Mesendoderm (in vitro differentiated cells): ENCODE results near the gene SOX3.
A peak's percentile ranks its signal among the peaks of the same experiment; 100 is the strongest.

Source experiments
- DNase-seq: peaks from one replicate; pipeline ENCODE4 v3.0.0; 2013
- H2AK5ac ChIP-seq: 2 replicates; pipeline ENCODE4 v1.6.1; 2013; ENCODE audit warnings: low read length, inconsistent platforms
- H2BK120ac ChIP-seq: 2 replicates; pipeline ENCODE4 v1.6.1; 2013; ENCODE audit warnings: low read depth, mild to moderate bottlenecking, low read length, moderate library complexity, mixed read lengths
- H2BK15ac ChIP-seq: replicated peaks from 2 replicates; pipeline ENCODE4 v1.6.1; 2013; ENCODE audit warnings: low read depth, mild to moderate bottlenecking, moderate library complexity
- H2BK5ac ChIP-seq: 2 replicates; pipeline ENCODE4 v1.6.1; 2013; ENCODE audit warnings: low read length, inconsistent platforms
- H3K18ac ChIP-seq: 2 replicates; pipeline ENCODE4 v1.6.1; 2013; ENCODE audit warnings: mild to moderate bottlenecking, low read length, mixed read lengths
- H3K23ac ChIP-seq: one replicate; pipeline ENCODE4 v1.6.1; 2013; ENCODE audit warnings: low read length
- H3K27ac ChIP-seq: 2 replicates; pipeline ENCODE4 v1.5.1; 2013; ENCODE audit warnings: low read depth, mild to moderate bottlenecking, inconsistent platforms, low read length, moderate library complexity
- H3K27me3 ChIP-seq: 2 replicates; pipeline ENCODE4 v1.6.1; 2013; ENCODE audit warnings: low read length, control low read depth, mild to moderate bottlenecking, inconsistent platforms; ENCODE audit not compliant: insufficient read depth, poor library complexity
- H3K36me3 ChIP-seq: 2 replicates; pipeline ENCODE4 v1.6.1; 2013; ENCODE audit warnings: low read length, inconsistent platforms; ENCODE audit not compliant: control insufficient read depth, insufficient read depth
- H3K4ac ChIP-seq: one replicate; pipeline ENCODE4 v1.6.1; 2013; ENCODE audit warnings: low read depth, mild to moderate bottlenecking, low read length, moderate library complexity
- H3K4me1 ChIP-seq: 2 replicates; pipeline ENCODE4 v1.6.1; 2013; ENCODE audit warnings: low read depth, low read length, inconsistent platforms; ENCODE audit not compliant: control insufficient read depth
- H3K4me2 ChIP-seq: 2 replicates; pipeline ENCODE4 v1.6.1; 2013; ENCODE audit warnings: low read length
- H3K4me3 ChIP-seq: 2 replicates; pipeline ENCODE4 v1.5.1; 2013; ENCODE audit warnings: mild to moderate bottlenecking, low read length
- H3K56ac ChIP-seq: one replicate; pipeline ENCODE4 v1.6.1; 2013; ENCODE audit warnings: low read length
- H3K79me1 ChIP-seq: 2 replicates; pipeline ENCODE4 v1.6.1; 2013; ENCODE audit warnings: low read length, inconsistent platforms
- H3K79me2 ChIP-seq: 2 replicates; pipeline ENCODE4 v1.6.1; 2013; ENCODE audit warnings: mild to moderate bottlenecking, low read length; ENCODE audit not compliant: control insufficient read depth, insufficient read depth
- H3K9ac ChIP-seq: 2 replicates; pipeline ENCODE4 v1.6.1; 2013; ENCODE audit warnings: low read length, inconsistent platforms
- H4K5ac ChIP-seq: one replicate; pipeline ENCODE4 v1.6.1; 2013; ENCODE audit warnings: low read length
- H4K8ac ChIP-seq: one replicate; pipeline ENCODE4 v1.6.1; 2013; ENCODE audit warnings: low read depth, mild to moderate bottlenecking, control low read depth, low read length, moderate library complexity
- WGBS: extraction: QIAGEN DNeasy Blood & Tissue Kit; methylation state at CpG from one replicate; pipeline ENCODE4 v1.1.7; 2013; ENCODE audit warnings: low lambda C conversion rate, missing lambda C conversion rate; ENCODE audit not compliant: insufficient coverage; ENCODE audit errors: extremely low coverage; 5-methylcytosine and 5-hydroxymethylcytosine counted together

The SOX3 gene

DNA sequence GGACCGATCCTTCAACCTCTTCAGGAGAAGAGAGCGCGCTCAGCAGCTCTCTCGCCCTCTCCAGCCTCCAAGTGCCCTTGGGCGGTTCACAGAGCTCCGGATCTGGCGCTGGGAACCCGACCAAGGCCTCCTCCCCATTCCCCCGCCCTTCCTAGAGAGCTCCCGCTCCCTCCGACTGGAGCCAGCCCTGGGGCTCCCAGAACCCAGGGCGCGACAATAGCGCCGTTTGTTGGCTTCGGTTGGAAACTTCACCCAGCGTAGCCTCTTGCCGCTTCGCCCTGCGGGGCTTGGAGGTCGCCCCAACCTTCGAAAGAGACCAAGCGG lies 3.1 kb upstream of the SOX3 start:
- no peak overlapping the region for H3K23ac ChIP-seq
- H3K79me1 ChIP-seq, result no peaks in the 10 kb centered on the region
- peak overlapping the region; percentile 25 for H3K56ac ChIP-seq
- H3K4ac ChIP-seq, result no peak overlapping the region
- H3K79me2 ChIP-seq, result no peaks in the 10 kb centered on the region
- H2BK5ac ChIP-seq, result no peak overlapping the region
- peaks cover 30% of the 10 kb centered on the region for H3K27me3 ChIP-seq
- H3K4me3 ChIP-seq, result no peak overlapping the region
- DNase-seq, result peak; percentile 88
- H3K4me1 ChIP-seq, result no peaks in the 10 kb centered on the region
- H3K4me2 ChIP-seq, result peak overlapping the region; percentile 9
- no peak overlapping the region for H3K18ac ChIP-seq
- no peak overlapping the region for H2BK120ac ChIP-seq
- no peak overlapping the region for H3K27ac ChIP-seq
- no peak overlapping the region for H4K8ac ChIP-seq
- no peak overlapping the region for H2BK15ac ChIP-seq
- no peak overlapping the region for H4K5ac ChIP-seq
- no peaks in the 10 kb centered on the region for H3K36me3 ChIP-seq
- H3K9ac ChIP-seq, result no peak overlapping the region
- WGBS, result no CpG with 5 or more reads among the region's 23 CpGs
- no peak overlapping the region for H2AK5ac ChIP-seq

GRCh38 chrX:140507223-140507981 lies 2.5 kb upstream of the SOX3 start:
- no peaks in the 10 kb centered on the region for H3K79me2 ChIP-seq
- no peak overlapping the region for H2AK5ac ChIP-seq
- no peak overlapping the region for H3K9ac ChIP-seq
- no peak overlapping the region for H4K8ac ChIP-seq
- no peak overlapping the region for H3K23ac ChIP-seq
- no peak overlapping the region for H4K5ac ChIP-seq
- no peak overlapping the region for H3K18ac ChIP-seq
- H2BK5ac ChIP-seq, result no peak overlapping the region
- no peaks in the 10 kb centered on the region for H3K79me1 ChIP-seq
- WGBS, result no CpG with 5 or more reads among the region's 36 CpGs
- peak overlapping the region; percentile 9 for H3K4me2 ChIP-seq
- H3K36me3 ChIP-seq, result no peaks in the 10 kb centered on the region
- peak overlapping the region; percentile 25 for H3K56ac ChIP-seq
- H3K4ac ChIP-seq, result no peak overlapping the region
- peak; percentile 63 for DNase-seq
- H3K27ac ChIP-seq, result no peak overlapping the region
- H3K4me3 ChIP-seq, result no peak overlapping the region
- H2BK120ac ChIP-seq, result no peak overlapping the region
- peaks cover 30% of the 10 kb centered on the region for H3K27me3 ChIP-seq
- no peaks in the 10 kb centered on the region for H3K4me1 ChIP-seq
- no peak overlapping the region for H2BK15ac ChIP-seq

DNA sequence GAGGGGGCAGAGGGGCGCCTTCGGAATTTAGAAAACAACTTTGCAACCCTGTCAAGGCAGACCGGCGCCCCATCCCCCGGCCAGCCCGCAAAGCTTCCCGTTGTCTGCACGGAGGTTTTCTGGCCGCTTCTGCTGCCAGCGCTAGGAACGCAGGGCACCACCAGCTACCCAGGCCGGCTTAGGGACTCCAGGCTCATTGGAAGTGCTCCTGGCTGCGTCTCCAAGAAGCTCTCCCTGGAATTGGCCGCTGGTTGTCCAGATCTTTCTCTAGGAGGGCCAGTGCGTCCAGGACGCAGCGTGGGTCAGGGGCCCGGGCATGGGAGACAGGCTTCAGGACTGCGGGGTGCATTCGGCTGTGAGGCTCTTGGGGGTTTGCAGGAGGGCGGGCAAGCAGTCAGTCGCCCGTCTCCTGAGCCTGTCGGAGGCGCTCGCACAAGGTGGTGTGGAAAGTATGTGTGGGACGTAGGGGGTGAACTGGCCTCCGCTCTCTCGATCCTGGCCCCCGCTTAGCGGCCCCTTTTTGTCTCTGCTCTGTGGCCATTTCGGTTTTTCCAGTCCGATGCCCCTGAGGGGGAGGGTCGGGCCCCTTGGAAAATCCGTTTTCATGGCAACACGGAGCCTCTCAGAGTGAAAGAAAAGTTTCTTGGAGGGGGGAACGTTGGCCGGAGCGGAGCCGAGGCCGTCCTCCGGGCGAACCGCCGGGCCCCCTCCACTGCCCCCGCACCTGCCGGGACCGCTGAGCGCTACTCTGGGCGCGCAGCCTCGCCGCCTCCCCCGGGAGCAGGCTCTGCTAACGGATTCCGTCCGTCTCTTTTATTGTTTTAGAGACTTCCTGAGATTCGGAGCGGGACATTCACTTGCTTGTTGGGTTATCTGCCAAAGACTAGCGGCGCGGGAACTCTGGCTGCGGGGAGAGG lies 810 bp upstream of the SOX3 start:
- H3K18ac ChIP-seq, result no peak overlapping the region
- H2BK15ac ChIP-seq, result no peak overlapping the region
- H3K4me2 ChIP-seq, result no peak overlapping the region
- no peak overlapping the region for H3K27ac ChIP-seq
- H4K5ac ChIP-seq, result no peak overlapping the region
- H3K36me3 ChIP-seq, result no peaks in the 10 kb centered on the region
- peaks cover 29% of the 10 kb centered on the region for H3K27me3 ChIP-seq
- H3K4me3 ChIP-seq, result no peak overlapping the region
- peak; percentile 25 for DNase-seq
- H2BK5ac ChIP-seq, result no peak overlapping the region
- H2AK5ac ChIP-seq, result no peak overlapping the region
- H3K79me1 ChIP-seq, result no peaks in the 10 kb centered on the region
- no peak overlapping the region for H2BK120ac ChIP-seq
- WGBS, result no CpG with 5 or more reads among the region's 63 CpGs
- H3K79me2 ChIP-seq, result no peaks in the 10 kb centered on the region
- H3K9ac ChIP-seq, result no peak overlapping the region
- no peaks in the 10 kb centered on the region for H3K4me1 ChIP-seq
- H3K23ac ChIP-seq, result no peak overlapping the region
- no peak overlapping the region for H3K56ac ChIP-seq
- no peak overlapping the region for H4K8ac ChIP-seq
- no peak overlapping the region for H3K4ac ChIP-seq

GRCh38 chrX:140503714-140504351 lies 1.0 kb downstream of the SOX3 start:
- no peaks in the 10 kb centered on the region for H3K36me3 ChIP-seq
- no peak overlapping the region for H3K4ac ChIP-seq
- no peak overlapping the region for H3K23ac ChIP-seq
- no peak overlapping the region for H3K4me3 ChIP-seq
- no peak overlapping the region for H3K9ac ChIP-seq
- H3K27ac ChIP-seq, result no peak overlapping the region
- no peak overlapping the region for H2BK15ac ChIP-seq
- no peak overlapping the region for H2BK120ac ChIP-seq
- no peak overlapping the region for H3K18ac ChIP-seq
- peak overlapping the region; percentile 49 for H3K56ac ChIP-seq
- no peak overlapping the region for H4K5ac ChIP-seq
- WGBS, result no CpG with 5 or more reads among the region's 92 CpGs
- H3K79me1 ChIP-seq, result no peaks in the 10 kb centered on the region
- no peak overlapping the region for H2BK5ac ChIP-seq
- H3K4me1 ChIP-seq, result no peaks in the 10 kb centered on the region
- no peaks in the 10 kb centered on the region for H3K79me2 ChIP-seq
- peaks cover 27% of the 10 kb centered on the region for H3K27me3 ChIP-seq
- H2AK5ac ChIP-seq, result no peak overlapping the region
- DNase-seq, result peak; percentile 61
- H3K4me2 ChIP-seq, result peak overlapping the region; percentile 13
- no peak overlapping the region for H4K8ac ChIP-seq

GRCh38 chrX:140503238-140503601 lies 1.6 kb downstream of the SOX3 start:
- Histone ChIP-seq H3K23ac (no peak overlapping the region), H3K4ac (no peak overlapping the region), H2BK120ac (no peak overlapping the region), H3K56ac (no peak overlapping the region), H4K8ac (no peak overlapping the region), H3K9ac (no peak overlapping the region), H3K4me1 (no peaks in the 10 kb centered on the region), H3K27ac (no peak overlapping the region), H3K36me3 (no peaks in the 10 kb centered on the region), H4K5ac (no peak overlapping the region), H3K79me2 (no peaks in the 10 kb centered on the region), H3K18ac (no peak overlapping the region), H3K4me2 (no peak overlapping the region), H3K79me1 (no peaks in the 10 kb centered on the region), H2BK5ac (no peak overlapping the region), H3K27me3 (peaks cover 25% of the 10 kb centered on the region), H3K4me3 (no peak overlapping the region), H2AK5ac (no peak overlapping the region), H2BK15ac (no peak overlapping the region)
- WGBS, result no CpG with 5 or more reads among the region's 14 CpGs
- DNase-seq, result no peak
